DND-41 (cell line): ENCODE data around the gene HOXB8.

Experiments used
- ATAC-seq: fragments of 200-7000 bp; cut with Tn5 transposase; 3 replicates; pipeline ENCODE4 v1.9.1; 2021; ENCODE audit warnings: low read depth; ENCODE audit not compliant: insufficient read depth
- DNase-seq: peaks from one replicate; pipeline ENCODE4 v3.0.0-alpha.2; 2020
- H2AFZ ChIP-seq: 2 replicates; pipeline ENCODE4 v1.6.0; 2012; ENCODE audit warnings: low read depth, low read length
- H3K27ac ChIP-seq: 2 replicates; pipeline ENCODE4 v1.5.1; 2012; ENCODE audit warnings: low read length, inconsistent platforms
- H3K27me3 ChIP-seq: fragments of 200-600 bp; sonication (generic); 2 replicates; pipeline ENCODE4 v1.6.0; 2012; ENCODE audit warnings: low read length, mild to moderate bottlenecking, inconsistent platforms; ENCODE audit not compliant: insufficient read depth, poor library complexity
- H3K36me3 ChIP-seq: 2 replicates; pipeline ENCODE4 v1.5.1; 2012; ENCODE audit warnings: low read length, inconsistent platforms; ENCODE audit not compliant: insufficient read depth
- H3K4me1 ChIP-seq: 2 replicates; pipeline ENCODE4 v1.5.1; 2012; ENCODE audit warnings: mild to moderate bottlenecking, low read length; ENCODE audit not compliant: insufficient read depth
- H3K4me2 ChIP-seq: 2 replicates; pipeline ENCODE4 v1.6.0; 2012; ENCODE audit warnings: mild to moderate bottlenecking, moderate library complexity, low read length, inconsistent platforms; ENCODE audit not compliant: insufficient read depth
- H3K4me3 ChIP-seq, 2 experiments: fragments of 200-600 bp in 1 of 2; shearing (Covaris generic) in 1 of 2; 2 replicates each; pipeline ENCODE4 v1.5.1; 2012 to 2016; ENCODE audit warnings: inconsistent platforms in 2 of 2, low read length in 2 of 2, mild to moderate bottlenecking in 2 of 2, low read depth in 1 of 2, moderate library complexity in 1 of 2
- H3K79me2 ChIP-seq: 2 replicates; pipeline ENCODE4 v1.6.0; 2012; ENCODE audit warnings: low read length, inconsistent platforms; ENCODE audit not compliant: insufficient read depth
- H3K9ac ChIP-seq: 2 replicates; pipeline ENCODE4 v1.6.0; 2012; ENCODE audit warnings: low read depth, mild to moderate bottlenecking, inconsistent platforms, low read length, moderate library complexity
- H3K9me3 ChIP-seq: 2 replicates; pipeline ENCODE4 v1.5.1; 2012; ENCODE audit warnings: low read length, moderate library complexity, mild to moderate bottlenecking, inconsistent platforms; ENCODE audit not compliant: insufficient read depth, severe bottlenecking
- H4K20me1 ChIP-seq: 2 replicates; pipeline ENCODE4 v1.6.0; 2012; ENCODE audit warnings: low read length; ENCODE audit not compliant: insufficient read depth
- EZH2 ChIP-seq: IDR thresholded peaks from 3 replicates; pipeline ENCODE4 v1.6.1; 2012; ENCODE audit warnings: borderline replicate concordance, low read depth, mild to moderate bottlenecking, moderate library complexity, low read length, inconsistent platforms; ENCODE audit not compliant: severe bottlenecking
- TF ChIP-seq, protein P1 (sequence below): IDR thresholded peaks from 2 replicates; pipeline ENCODE4 v1.5.1; 2012; ENCODE audit warnings: borderline replicate concordance, low read length, moderate library complexity, mild to moderate bottlenecking; ENCODE audit not compliant: poor library complexity, severe bottlenecking; ENCODE audit errors: extremely low read depth

Gene HOXB8

DNA sequence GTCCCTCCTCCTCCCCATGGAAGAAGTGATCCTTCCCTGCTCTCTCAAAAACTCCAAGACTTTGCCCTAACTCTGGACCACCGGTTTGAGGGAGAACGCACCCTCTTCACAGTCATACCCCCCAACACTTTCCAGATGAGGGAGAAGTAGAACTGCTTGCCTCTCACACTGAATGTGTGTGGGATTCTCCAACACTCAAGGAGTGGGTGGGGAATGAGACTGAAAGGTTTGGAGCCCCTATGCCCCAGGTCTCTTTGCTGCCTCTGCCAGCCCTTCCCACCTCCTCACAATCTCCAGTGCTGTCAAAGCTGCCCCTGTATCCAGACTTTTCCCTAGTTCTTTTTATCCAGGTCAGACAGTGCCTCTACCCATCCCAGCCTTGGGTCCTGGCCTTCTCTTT, 48.4 kb downstream of the HOXB8 start:
- no peaks in the 10 kb centered on the region for H3K9me3 ChIP-seq
- ATAC-seq (no peak), DNase-seq (no peak)
- no peaks in the 10 kb centered on the region for H3K4me1 ChIP-seq
- peaks cover 6% of the 10 kb centered on the region; the same call in 1 of the 2 replicates for H4K20me1 ChIP-seq
- H3K27me3 ChIP-seq = peaks cover 41% of the 10 kb centered on the region
- no peak overlapping the region for H3K4me3 ChIP-seq
- H3K4me2 ChIP-seq = no peak overlapping the region
- H2AFZ ChIP-seq = no peak overlapping the region
- H3K27ac ChIP-seq = no peak overlapping the region
- H3K79me2 ChIP-seq = no peaks in the 10 kb centered on the region
- no peak overlapping the region for H3K9ac ChIP-seq
- no peak for TF ChIP-seq EZH2
- TF ChIP-seq, protein P1, sequence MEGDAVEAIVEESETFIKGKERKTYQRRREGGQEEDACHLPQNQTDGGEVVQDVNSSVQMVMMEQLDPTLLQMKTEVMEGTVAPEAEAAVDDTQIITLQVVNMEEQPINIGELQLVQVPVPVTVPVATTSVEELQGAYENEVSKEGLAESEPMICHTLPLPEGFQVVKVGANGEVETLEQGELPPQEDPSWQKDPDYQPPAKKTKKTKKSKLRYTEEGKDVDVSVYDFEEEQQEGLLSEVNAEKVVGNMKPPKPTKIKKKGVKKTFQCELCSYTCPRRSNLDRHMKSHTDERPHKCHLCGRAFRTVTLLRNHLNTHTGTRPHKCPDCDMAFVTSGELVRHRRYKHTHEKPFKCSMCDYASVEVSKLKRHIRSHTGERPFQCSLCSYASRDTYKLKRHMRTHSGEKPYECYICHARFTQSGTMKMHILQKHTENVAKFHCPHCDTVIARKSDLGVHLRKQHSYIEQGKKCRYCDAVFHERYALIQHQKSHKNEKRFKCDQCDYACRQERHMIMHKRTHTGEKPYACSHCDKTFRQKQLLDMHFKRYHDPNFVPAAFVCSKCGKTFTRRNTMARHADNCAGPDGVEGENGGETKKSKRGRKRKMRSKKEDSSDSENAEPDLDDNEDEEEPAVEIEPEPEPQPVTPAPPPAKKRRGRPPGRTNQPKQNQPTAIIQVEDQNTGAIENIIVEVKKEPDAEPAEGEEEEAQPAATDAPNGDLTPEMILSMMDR = no peak
- no peaks in the 10 kb centered on the region for H3K36me3 ChIP-seq

DNA sequence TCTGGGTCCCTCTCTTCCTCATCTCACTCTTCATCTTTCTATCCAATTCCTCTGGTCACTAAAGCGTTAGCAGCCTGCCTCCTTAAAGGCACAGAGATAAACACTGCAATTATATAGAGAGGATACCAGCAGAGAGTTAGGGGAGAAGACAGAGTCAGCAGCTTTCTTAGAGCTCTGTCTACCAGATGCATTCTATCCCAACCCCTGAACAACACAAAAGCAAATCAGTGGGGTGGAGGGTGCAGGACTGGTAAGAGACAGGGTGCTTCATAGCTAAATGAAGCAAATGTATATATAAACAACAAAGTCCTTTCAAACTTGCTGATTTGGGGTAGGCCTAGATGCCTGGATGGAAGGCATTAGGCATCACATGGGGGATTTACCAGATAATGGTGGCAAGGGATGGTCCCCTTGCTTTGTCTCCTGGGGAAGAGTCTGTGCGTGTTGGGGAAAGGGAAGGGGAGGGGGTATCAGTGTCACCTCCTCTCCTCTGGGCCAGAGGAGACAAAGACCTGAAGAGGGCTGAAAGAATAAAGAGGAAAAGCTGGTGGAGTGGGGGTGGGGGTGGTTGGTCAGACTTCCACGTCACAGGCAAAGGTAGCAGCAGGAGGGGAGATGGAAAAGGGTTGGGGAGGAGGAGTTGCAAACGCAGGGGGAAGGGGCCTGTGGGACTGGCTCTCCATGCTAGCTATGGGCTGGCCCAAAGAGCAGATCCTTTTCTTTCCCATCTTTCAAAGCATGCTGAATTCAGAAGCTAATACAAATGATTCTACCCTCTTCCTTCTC, 49.0 kb downstream of the HOXB8 start:
- H3K4me1 ChIP-seq = no peaks in the 10 kb centered on the region
- H3K27ac ChIP-seq = no peak overlapping the region

DNA sequence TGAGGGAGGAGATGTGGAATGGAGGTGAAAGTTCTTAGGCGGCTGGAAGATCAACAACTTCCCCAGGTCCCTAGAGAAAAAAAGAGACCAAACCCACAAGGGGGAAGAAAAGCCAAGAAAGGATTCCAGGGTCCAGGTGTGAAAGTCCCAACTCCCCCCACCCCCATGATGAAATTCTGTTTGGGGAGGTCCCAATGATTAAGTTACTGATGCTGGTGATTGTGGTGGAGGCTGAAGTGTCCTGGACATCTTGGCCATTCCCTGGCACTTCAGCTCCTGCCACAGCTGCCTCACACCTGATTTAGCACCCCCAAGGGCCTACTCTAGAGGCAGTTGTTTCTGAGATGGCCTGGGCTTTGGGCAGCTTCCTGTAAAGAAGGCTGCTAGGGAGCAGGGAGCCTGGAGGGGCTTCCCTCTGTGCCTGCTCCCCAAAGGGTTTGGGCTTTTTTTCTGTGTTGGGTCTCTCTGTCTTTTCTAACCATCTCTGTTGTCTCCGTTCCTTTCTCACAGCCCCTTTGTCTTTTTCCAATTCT, 50.0 kb downstream of the HOXB8 start:
- H3K4me2 ChIP-seq = no peak overlapping the region

More for the DNA sequence above, 49.0 kb downstream of the HOXB8 start:
- no peak for DNase-seq
- H3K9me3 ChIP-seq = no peaks in the 10 kb centered on the region
- no peaks in the 10 kb centered on the region for H3K79me2 ChIP-seq
- no peak overlapping the region for H3K4me3 ChIP-seq
- no peaks in the 10 kb centered on the region for H3K36me3 ChIP-seq
- H3K4me2 ChIP-seq = no peak overlapping the region
- peaks cover 8% of the 10 kb centered on the region; the same call in 1 of the 2 replicates for H4K20me1 ChIP-seq
- peaks cover 40% of the 10 kb centered on the region for H3K27me3 ChIP-seq
- H3K9ac ChIP-seq = no peak overlapping the region
- TF ChIP-seq, protein P1 = no peak
- no peak for TF ChIP-seq EZH2
- ATAC-seq = no peak
- H2AFZ ChIP-seq = no peak overlapping the region

More for the DNA sequence above, 50.0 kb downstream of the HOXB8 start:
- H3K9me3 ChIP-seq = no peaks in the 10 kb centered on the region
- no peak overlapping the region for H3K4me3 ChIP-seq
- DNase-seq = no peak
- H4K20me1 ChIP-seq = peaks cover 8% of the 10 kb centered on the region; the same call in 1 of the 2 replicates
- H2AFZ ChIP-seq = no peak overlapping the region
- peaks cover 34% of the 10 kb centered on the region for H3K27me3 ChIP-seq
- H3K79me2 ChIP-seq = no peaks in the 10 kb centered on the region
- no peaks in the 10 kb centered on the region for H3K36me3 ChIP-seq
- TF ChIP-seq, protein P1 = no peak
- no peak for TF ChIP-seq EZH2
- H3K9ac ChIP-seq = no peak overlapping the region
- ATAC-seq = no peak
- H3K4me1 ChIP-seq = no peaks in the 10 kb centered on the region
- no peak overlapping the region for H3K27ac ChIP-seq
